Stimulated activated CD4-positive, alpha-beta T cell treated with anti-CD3 and anti-CD28 coated beads, Interleukin-15, amount 100 ng/mL, for 48 hours (primary cell): ENCODE measurements around the gene WDR5.

Experiments
- DNase-seq, 2 donors: peaks; one replicate each; pipeline ENCODE4 v3.0.0-alpha.2; 2020; ENCODE audit warnings: low read depth in 2 of 2

The WDR5 gene

GRCh38 chr9:134208310-134208841, 72.5 kb downstream of the WDR5 start:
- DNase-seq: no peak

GRCh38 chr9:134208981-134209725, 73.3 kb downstream of the WDR5 start:
- no peak for DNase-seq
